Neural progenitor cell (in vitro differentiated cells): Measurements from ENCODE around the gene TRAF6.

Experiments
- CTCF ChIP-seq: fragments of 200-600 bp; sonication (generic); IDR thresholded peaks from 2 replicates; pipeline ENCODE4 v1.5.1; 2017; ENCODE audit warnings: antibody characterized with exemption, mild to moderate bottlenecking
- EZH2 ChIP-seq: fragments of 200-600 bp; sonication (generic); IDR thresholded peaks from 2 replicates; pipeline ENCODE4 v1.6.1; 2017; ENCODE audit warnings: antibody characterized with exemption, mild to moderate bottlenecking, moderate library complexity
- EZH2phosphoT487 ChIP-seq: fragments of 200-600 bp; sonication (generic); IDR thresholded peaks from 2 replicates; pipeline ENCODE4 v1.6.1; 2017; ENCODE audit warnings: antibody characterized with exemption

GRCh38 chr11:36490026-36490806 lies 19.9 kb downstream of the TRAF6 start:
- no peak for TF ChIP-seq EZH2
- TF ChIP-seq CTCF: no peak
- no peak for TF ChIP-seq EZH2phosphoT487
